SKM-1 treated with dmso at 0.1 percent for 144 hours (cell line): ENCODE results near the gene MRPL37.
"Not testable (repeated sequence)": the region's sequence is repeated elsewhere in the genome, so short reads cannot be mapped to it uniquely, and the experiment has no call there.

Experiments
- DNase-seq: peaks from one replicate; lab custom pipeline; 2025; ENCODE audit not compliant: unreplicated experiment; lab: John Stamatoyannopoulos, UW

The MRPL37 gene

GRCh38 chr1:54199765-54200518, at the start of gene MRPL37, which contains the start of gene CYB5RL:
TSS of gene MRPL37 (plus strand) at chr1:54200167. CDS start at chr1:54200244, 77 bp downstream.
TSS of gene CYB5RL (minus strand) at chr1:54200030. CDS start at chr1:54195616, 4,414 bp downstream.
- DNase-seq: peak; percentile 97

- DNase-seq: no peak
Measured at GRCh38 chr1:54151013-54151412, 49.0 kb upstream of the MRPL37 start.

GRCh38 chr1:54152696-54153095, 47.3 kb upstream of the MRPL37 start, which contains the start of gene CDCP2:
TSS of gene CDCP2 (minus strand) at chr1:54153000. CDS start at chr1:54152922, 78 bp downstream.
- no peak for DNase-seq

- peak; percentile 51 for DNase-seq
Measured at GRCh38 chr1:54153535-54154439, 46.2 kb upstream of the MRPL37 start.

GRCh38 chr1:54156201-54156600, 43.8 kb upstream of the MRPL37 start:
- DNase-seq: no peak

GRCh38 chr1:54156986-54157385, 43.0 kb upstream of the MRPL37 start:
- DNase-seq: no peak

- no peak for DNase-seq
Measured at GRCh38 chr1:54157401-54157800, 42.6 kb upstream of the MRPL37 start.

GRCh38 chr1:54158071-54158470, 41.9 kb upstream of the MRPL37 start:
- DNase-seq: no peak

- no peak for DNase-seq
Measured at GRCh38 chr1:54159733-54160316, 40.1 kb upstream of the MRPL37 start.

- no peak for DNase-seq
Measured at GRCh38 chr1:54160351-54160750, 39.6 kb upstream of the MRPL37 start.

- no peak for DNase-seq
Measured at GRCh38 chr1:54161495-54162168, 38.3 kb upstream of the MRPL37 start.

- no peak for DNase-seq
Measured at GRCh38 chr1:54163051-54163450, 36.9 kb upstream of the MRPL37 start.

- DNase-seq: no peak
Measured at GRCh38 chr1:54163573-54163972, 36.4 kb upstream of the MRPL37 start.

GRCh38 chr1:54165146-54165545, 34.8 kb upstream of the MRPL37 start:
- no peak for DNase-seq

GRCh38 chr1:54166357-54166756, 33.6 kb upstream of the MRPL37 start:
- not testable (repeated sequence) for DNase-seq

- no peak for DNase-seq
Measured at GRCh38 chr1:54167422-54168139, 32.4 kb upstream of the MRPL37 start.

- no peak for DNase-seq
Measured at GRCh38 chr1:54168206-54168965, 31.6 kb upstream of the MRPL37 start.

- DNase-seq: no peak
Measured at GRCh38 chr1:54169068-54169467, 30.9 kb upstream of the MRPL37 start.

- no peak for DNase-seq
Measured at GRCh38 chr1:54171016-54171415, 29.0 kb upstream of the MRPL37 start.
